Muscle layer of colon (tissue), 2 donors: ENCODE results near the gene SCAMP3.

Experiments used
- H3K27ac ChIP-seq: one replicate; pipeline ENCODE4 v1.7.0; 2013; ENCODE audit warnings: low read depth, mild to moderate bottlenecking, low read length, moderate library complexity
- H3K27me3 ChIP-seq, 2 donors: one replicate each; pipeline ENCODE4 v1.7.0; 2013; ENCODE audit warnings: low read length in 2 of 2, mild to moderate bottlenecking in 2 of 2; ENCODE audit not compliant: insufficient read depth in 2 of 2, control insufficient read depth in 1 of 2
- H3K36me3 ChIP-seq: one replicate; pipeline ENCODE4 v1.7.0; 2013; ENCODE audit warnings: mild to moderate bottlenecking, low read length; ENCODE audit not compliant: insufficient read depth
- H3K4me1 ChIP-seq: one replicate; pipeline ENCODE4 v1.7.0; 2013; ENCODE audit warnings: mild to moderate bottlenecking, low read length; ENCODE audit not compliant: insufficient read depth
- H3K4me3 ChIP-seq, 2 donors: one replicate each; pipeline ENCODE4 v1.7.0; 2013; ENCODE audit warnings: low read length in 2 of 2, low read depth in 1 of 2, mild to moderate bottlenecking in 1 of 2, moderate library complexity in 1 of 2
- H3K9ac ChIP-seq: one replicate; pipeline ENCODE4 v1.7.0; 2013; ENCODE audit warnings: low read length
- H3K9me3 ChIP-seq: one replicate; pipeline ENCODE4 v1.7.0; 2013; ENCODE audit warnings: mild to moderate bottlenecking, low read length
- donor health status: abdominal sarcoma.
- donor health status: Adenocarcinoma of cecum.

SCAMP3 gene

DNA sequence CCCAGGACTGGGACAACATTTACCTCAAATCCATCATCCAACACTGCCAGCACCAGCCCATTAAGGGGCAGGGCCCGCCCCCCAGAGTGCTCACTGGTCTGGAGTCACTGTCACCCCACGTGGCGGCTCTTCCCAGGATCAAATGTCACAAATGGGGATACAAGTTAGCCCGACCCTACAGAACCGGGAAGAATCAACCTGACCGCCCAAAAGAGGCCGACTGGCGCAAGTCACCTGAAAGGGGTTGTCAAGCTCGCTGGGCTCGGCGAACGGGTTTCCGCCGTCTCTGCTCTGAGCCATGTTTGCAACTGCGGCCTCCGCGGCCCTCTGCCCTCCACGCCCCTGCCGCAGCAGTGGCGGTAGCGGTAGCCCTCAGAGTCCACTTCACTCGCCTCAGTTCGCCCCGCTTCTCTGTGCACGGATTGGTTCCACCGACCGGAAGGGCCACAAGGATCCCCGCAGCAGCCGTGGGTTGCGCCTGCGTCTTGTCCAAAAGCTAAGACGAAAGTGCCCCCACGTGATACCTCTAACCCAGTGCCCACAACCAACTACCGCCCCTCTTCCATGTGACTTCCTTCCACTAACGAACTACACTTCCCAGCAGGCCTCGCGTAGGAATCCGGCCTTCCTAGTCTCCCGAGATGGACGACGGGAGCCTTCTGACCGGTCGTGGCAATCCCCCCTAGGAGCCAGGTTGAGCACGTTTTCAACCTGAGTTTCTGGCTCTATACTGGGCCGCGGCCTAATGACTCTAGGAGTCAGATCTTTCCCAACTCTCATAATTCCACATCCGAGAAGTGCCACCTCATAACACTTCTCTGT, at the start of gene SCAMP3:
Gene SCAMP3, minus strand, starts transcription at position 509 of the 822 bp plus-strand sequence. Its CDS starts 209 bp downstream, at position 300.
- H3K36me3 ChIP-seq: peaks cover 54% of the 10 kb centered on the region

GRCh38 chr1:155309423-155310021, 47.4 kb upstream of the SCAMP3 start:
- Histone ChIP-seq H3K4me3 (peak overlapping the region; percentile 51 to 83), H3K9me3 (no peaks in the 10 kb centered on the region)

More for the DNA sequence above, at the start of gene SCAMP3:
- Histone ChIP-seq H3K4me1 (peaks cover 15% of the 10 kb centered on the region), H3K4me3 (peak within 1 kb of the TSS; percentile 90 to 97), H3K27me3 (no peaks in the 10 kb centered on the region), H3K27ac (peak within 1 kb of the TSS; percentile 97), H3K9me3 (no peaks in the 10 kb centered on the region), H3K9ac (peak within 1 kb of the TSS; percentile 83)

DNA sequence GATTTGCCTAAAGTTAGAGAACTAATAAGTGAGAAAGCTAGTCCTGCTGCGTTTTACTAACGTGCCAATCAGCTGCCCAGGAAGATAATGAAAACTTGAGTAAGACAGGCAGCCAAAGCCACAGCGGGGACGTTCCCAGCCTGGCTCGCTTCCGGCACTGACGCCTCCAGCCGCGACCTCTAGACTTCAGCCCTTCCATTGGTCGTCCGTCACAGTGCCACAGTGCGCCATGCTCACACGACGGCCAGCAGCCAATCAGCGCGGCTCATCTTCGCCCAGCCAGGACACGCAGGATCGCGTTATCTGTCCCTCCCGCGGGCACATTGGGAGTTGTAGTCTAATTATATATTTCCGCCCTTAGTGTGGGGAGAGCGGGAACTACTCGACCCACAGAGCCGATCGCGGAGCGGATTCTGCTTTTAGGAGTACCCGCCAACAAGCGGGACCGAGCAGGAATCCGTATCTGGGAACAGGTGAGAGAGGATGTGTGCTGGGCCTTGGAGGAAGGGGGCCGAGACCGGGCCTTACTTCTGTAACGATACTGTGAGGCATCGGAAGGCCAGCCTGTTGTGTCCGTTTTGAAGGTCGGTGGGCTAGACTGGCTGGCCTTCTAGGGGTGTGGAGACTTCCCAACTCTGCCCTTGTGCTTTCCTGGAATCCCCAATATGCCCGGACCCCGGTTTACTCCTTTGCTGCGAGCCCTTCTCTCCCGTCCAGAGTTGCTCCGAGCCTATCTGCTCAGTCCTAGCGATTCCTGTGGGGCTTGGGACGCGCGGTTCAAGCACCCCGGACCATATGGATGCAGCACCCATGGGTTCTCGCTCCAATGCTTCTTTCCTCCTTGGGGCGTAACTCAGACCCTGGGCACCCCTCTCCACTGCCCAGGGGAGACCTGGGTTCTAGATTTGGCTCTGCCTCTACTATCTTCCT, 46.6 kb upstream of the SCAMP3 start, which contains the start of gene FDPS:
Gene FDPS, plus strand, starts transcription at position 374 of the 930 bp plus-strand sequence. CDS start 924 bp downstream, outside the sequence.
- Histone ChIP-seq H3K36me3 (no peaks in the 10 kb centered on the region), H3K4me1 (peaks cover 14% of the 10 kb centered on the region), H3K27ac (peak within 1 kb of the TSS; percentile 84), H3K9me3 (no peaks in the 10 kb centered on the region), H3K4me3 (peak within 1 kb of the TSS; percentile 51 to 83), H3K9ac (peak within 1 kb of the TSS; percentile 99), H3K27me3 (no peaks in the 10 kb centered on the region)

More at GRCh38 chr1:155309423-155310021, 47.4 kb upstream of the SCAMP3 start:
- Histone ChIP-seq H3K4me1 (peaks cover 14% of the 10 kb centered on the region), H3K9ac (peak overlapping the region; percentile 99), H3K27me3 (no peaks in the 10 kb centered on the region), H3K27ac (peak overlapping the region; percentile 62), H3K36me3 (no peaks in the 10 kb centered on the region)

- Histone ChIP-seq H3K9me3 (no peaks in the 10 kb centered on the region), H3K27me3 (no peaks in the 10 kb centered on the region), H3K9ac (no peak overlapping the region), H3K4me1 (peaks cover 14% of the 10 kb centered on the region), H3K4me3 (no peak overlapping the region), H3K36me3 (no peaks in the 10 kb centered on the region), H3K27ac (no peak overlapping the region)
Observed at GRCh38 chr1:155307247-155307740, 45.1 kb upstream of the SCAMP3 start.

DNA sequence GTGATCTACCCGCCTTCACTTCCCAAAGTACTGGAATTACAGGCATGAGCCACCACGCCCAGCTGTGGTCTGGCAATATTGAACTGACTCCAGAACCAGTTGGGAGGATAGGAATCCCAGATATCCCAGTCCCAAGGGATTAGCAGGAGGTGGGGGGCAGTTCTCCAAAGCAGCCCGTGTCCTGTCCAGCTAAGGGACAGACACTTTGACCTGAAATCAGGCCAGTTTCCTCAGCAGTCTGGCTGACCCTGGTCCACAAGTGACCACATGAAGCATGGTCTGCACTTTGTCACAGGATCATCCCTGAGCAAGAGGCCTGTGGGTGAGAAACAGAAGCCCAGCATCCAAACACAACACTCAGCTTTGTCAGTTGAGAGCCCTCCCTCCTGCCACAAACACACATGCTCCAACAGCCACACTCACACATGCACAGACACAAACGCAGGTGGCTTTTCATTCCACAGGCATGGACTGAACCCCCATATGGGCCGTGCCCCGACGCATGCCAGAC, 43.8 kb upstream of the SCAMP3 start:
- no peaks in the 10 kb centered on the region for H3K27me3 ChIP-seq
- H3K27ac ChIP-seq: no peak overlapping the region
- H3K36me3 ChIP-seq: no peaks in the 10 kb centered on the region
- H3K9ac ChIP-seq: no peak overlapping the region
- no peaks in the 10 kb centered on the region for H3K9me3 ChIP-seq
- H3K4me3 ChIP-seq: no peak overlapping the region
- H3K4me1 ChIP-seq: peaks cover 14% of the 10 kb centered on the region

DNA sequence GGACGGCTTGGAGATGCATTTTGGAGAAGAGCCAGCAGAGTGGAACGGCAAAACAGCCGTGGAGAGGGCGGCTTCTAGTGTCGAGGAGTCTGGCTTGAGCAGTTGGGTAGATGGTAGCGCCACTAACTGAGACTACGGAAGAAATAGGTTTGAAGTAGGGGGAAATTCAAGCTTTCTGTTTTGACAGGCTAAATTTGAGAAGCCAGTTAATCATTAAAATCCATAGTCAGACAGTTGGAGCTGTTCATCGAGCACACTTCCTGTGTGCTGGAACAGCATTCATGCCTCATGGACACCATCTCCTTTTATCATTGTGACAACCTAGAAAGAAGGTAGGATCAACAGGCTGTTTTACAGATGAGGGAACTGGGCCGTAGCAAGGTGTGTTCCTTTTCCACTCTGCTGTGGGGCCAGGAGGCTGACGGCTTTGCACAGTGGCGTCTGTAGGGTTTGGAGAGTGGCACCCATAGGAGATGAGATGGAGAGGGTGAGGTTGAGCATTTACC, 42.5 kb upstream of the SCAMP3 start:
- Histone ChIP-seq H3K4me3 (no peak overlapping the region), H3K4me1 (peaks cover 6% of the 10 kb centered on the region), H3K27me3 (no peaks in the 10 kb centered on the region), H3K36me3 (no peaks in the 10 kb centered on the region), H3K27ac (no peak overlapping the region), H3K9ac (no peak overlapping the region), H3K9me3 (no peaks in the 10 kb centered on the region)

DNA sequence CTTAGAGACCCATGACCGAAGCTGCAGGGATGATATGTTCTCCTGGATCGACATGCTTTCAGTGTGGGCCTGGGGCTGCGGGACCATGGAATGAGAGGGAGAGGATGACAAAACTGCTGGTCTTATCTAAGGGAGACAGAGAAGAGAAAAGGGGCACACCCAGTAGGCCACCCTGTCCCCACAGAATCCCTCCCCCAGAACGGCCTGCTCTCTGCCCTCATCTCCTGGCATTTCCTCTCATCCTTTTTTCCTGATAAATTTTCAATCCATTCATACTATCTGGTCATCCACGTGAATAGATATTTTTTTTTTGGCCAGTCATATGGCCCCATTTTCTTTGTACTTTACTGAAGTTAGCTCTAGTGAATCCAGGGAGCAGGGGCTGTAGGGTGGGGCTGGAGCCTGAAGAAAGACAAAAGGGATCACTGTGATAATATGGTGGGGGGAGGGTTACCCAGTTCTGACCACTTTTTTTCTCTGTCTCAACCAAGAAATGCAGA, 39.2 kb upstream of the SCAMP3 start, which contains the start of gene PKLR:
Gene PKLR, minus strand, starts transcription at position 97 of the 500 bp plus-strand sequence. Its CDS starts 43 bp downstream, at position 54.
- no peak within 1 kb of the TSS for H3K9ac ChIP-seq
- H3K27me3 ChIP-seq: peaks cover 0 to 10% of the 10 kb centered on the region in 2 donors
- H3K4me3 ChIP-seq: no peak within 1 kb of the TSS
- H3K27ac ChIP-seq: no peak within 1 kb of the TSS
- H3K36me3 ChIP-seq: no peaks in the 10 kb centered on the region
- H3K9me3 ChIP-seq: no peaks in the 10 kb centered on the region
- no peaks in the 10 kb centered on the region for H3K4me1 ChIP-seq

DNA sequence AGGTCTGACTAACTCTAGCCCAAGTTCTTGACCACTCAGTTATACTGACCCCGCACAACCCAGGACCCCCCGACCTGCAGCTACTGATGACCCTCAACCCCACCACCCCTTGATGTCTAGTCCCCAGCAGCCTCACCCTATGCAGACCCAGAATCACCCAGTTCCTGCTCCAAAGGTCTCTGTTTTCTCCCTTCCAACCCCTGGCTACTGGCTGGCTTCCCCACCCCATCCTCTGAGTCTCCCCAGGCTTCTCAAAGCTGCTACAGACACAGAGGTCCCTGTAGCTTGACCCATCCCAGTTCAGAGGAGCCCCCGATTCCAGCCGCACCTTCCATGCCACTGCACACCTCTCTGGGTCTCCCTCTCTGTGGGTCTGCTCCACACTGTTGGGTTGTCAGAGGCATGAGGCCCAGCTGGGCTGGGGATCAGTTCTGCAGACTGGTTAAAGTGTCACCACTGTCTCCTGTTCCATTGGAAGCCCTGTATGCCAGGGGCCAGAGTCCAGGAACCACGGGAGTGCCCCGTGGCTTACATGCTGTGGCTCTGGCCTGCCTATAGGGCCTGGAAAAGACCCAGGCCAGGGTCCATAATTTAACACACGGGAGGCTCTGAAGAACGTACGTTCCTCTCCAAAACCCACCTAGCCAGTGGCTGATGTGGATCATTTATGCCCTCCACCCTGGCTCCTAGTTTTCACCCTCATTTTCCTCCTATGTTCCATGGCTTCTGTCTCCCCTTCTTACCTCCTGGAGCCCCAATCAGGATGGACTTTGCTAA, 38.6 kb upstream of the SCAMP3 start:
- no peak overlapping the region for H3K4me3 ChIP-seq
- H3K36me3 ChIP-seq: no peaks in the 10 kb centered on the region
- no peaks in the 10 kb centered on the region for H3K9me3 ChIP-seq
- no peak overlapping the region for H3K27ac ChIP-seq
- H3K27me3 ChIP-seq: peaks cover 4 to 15% of the 10 kb centered on the region in 2 donors
- no peaks in the 10 kb centered on the region for H3K4me1 ChIP-seq
- H3K9ac ChIP-seq: no peak overlapping the region

DNA sequence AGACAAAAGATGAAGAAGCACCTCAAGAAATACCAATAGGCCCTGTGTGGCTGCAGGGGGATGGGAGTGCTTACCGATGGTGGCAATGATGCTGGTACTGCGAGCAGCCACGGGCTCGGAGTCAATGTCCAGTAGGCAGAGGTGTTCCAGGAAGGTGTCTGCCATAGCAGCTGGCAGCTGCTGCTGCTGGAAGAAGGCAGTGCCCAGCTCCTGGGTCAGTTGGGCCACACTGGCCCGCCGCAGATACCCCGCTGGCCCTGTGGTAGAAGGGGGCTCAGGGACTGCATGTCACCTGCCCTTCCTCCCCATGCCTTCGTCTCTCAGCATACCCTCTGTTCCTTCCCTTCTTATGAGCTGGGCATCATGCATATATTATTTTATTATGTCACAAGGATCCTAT, 37.9 kb upstream of the SCAMP3 start:
- no peaks in the 10 kb centered on the region for H3K4me1 ChIP-seq
- peaks cover 11 to 22% of the 10 kb centered on the region in 2 donors for H3K27me3 ChIP-seq
- no peak overlapping the region for H3K4me3 ChIP-seq
- H3K9me3 ChIP-seq: no peaks in the 10 kb centered on the region
- no peaks in the 10 kb centered on the region for H3K36me3 ChIP-seq
- H3K9ac ChIP-seq: no peak overlapping the region
- H3K27ac ChIP-seq: no peak overlapping the region

GRCh38 chr1:155297384-155297783, 35.2 kb upstream of the SCAMP3 start:
- Histone ChIP-seq H3K4me1 (no peaks in the 10 kb centered on the region), H3K27ac (no peak overlapping the region), H3K27me3 (peaks cover 11 to 32% of the 10 kb centered on the region in 2 donors), H3K9me3 (no peaks in the 10 kb centered on the region), H3K36me3 (no peaks in the 10 kb centered on the region), H3K4me3 (no peak overlapping the region), H3K9ac (no peak overlapping the region)
